Breast epithelium (tissue), 3 donors: ENCODE results near the gene ANKRD11.

Experiments
- CTCF ChIP-seq, 3 donors: fragments of 450-650 bp; IDR thresholded peaks; one replicate each; pipeline ENCODE4 v1.5.1; 2016 to 2017; ENCODE audit warnings: antibody characterized with exemption in 3 of 3, mild to moderate bottlenecking in 3 of 3, moderate library complexity in 3 of 3
- POLR2A ChIP-seq: fragments of 450-650 bp; IDR thresholded peaks from one replicate; pipeline ENCODE4 v1.6.1; 2016; ENCODE audit warnings: antibody characterized with exemption, mild to moderate bottlenecking, moderate library complexity
- POLR2AphosphoS5 ChIP-seq, 3 donors: sonication (generic); formaldehyde crosslinking; IDR thresholded peaks; one replicate each; pipeline ENCODE4 v1.6.1; 2017; ENCODE audit warnings: antibody characterized with exemption in 3 of 3

GRCh38 chr16:89318871-89319630, 171.3 kb downstream of the ANKRD11 start:
- TF ChIP-seq CTCF (IDR thresholded peaks at IDR 0.05) (no peak), POLR2A (no peak), POLR2AphosphoS5 (IDR thresholded peaks at IDR 0.05) (no peak)
